GM19438 (cell line): ENCODE measurements around the gene OR6X1.
"Not testable (repeated sequence)": the region's sequence is repeated elsewhere in the genome, so short reads cannot be mapped to it uniquely, and the experiment has no call there.

ENCODE experiments used
- ATAC-seq: cut with Tn5 transposase; IDR thresholded peaks from one replicate; pipeline ENCODE4 v1.9.1; 2021; ENCODE audit warnings: low read depth; ENCODE audit not compliant: unreplicated experiment

Gene OR6X1

DNA sequence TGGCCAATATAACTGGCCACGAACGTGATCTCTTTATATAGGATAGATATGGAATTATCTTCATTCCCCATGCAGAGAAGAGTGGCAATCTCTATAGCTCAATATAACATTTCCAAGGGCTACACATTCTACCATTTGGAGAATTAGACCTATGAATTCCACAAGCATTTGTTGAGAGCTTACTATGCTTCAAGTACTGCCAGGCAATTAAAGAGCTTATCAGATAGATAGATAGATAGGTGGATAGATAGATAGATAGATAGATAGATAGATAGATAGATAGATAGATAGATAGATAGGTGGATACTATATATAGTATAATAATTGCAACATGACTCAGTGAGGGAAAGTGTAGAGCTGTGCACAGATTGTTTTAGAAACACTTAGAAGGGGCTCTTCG is 1.5 kb upstream of the OR6X1 start:
- no peak for ATAC-seq

DNA sequence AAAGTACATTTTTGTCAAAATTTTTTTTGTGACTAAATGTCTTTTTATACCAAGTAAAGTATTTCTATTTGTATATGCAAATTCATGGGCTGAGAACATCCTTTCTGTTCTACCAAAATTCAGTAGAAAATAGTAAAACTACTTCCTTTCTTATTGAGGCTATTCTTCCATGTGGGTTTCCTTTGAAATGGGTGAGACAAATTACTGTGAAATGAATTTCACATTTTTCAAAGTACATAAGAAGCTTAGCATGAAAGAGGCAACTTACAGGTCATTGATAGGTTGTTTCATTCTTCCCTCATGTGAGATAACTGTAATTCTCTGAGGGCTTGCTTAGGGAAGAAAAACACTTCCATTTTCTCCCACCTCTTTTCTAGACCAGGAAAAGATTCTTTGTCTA is 1.0 kb upstream of the OR6X1 start:
- ATAC-seq = no peak

DNA sequence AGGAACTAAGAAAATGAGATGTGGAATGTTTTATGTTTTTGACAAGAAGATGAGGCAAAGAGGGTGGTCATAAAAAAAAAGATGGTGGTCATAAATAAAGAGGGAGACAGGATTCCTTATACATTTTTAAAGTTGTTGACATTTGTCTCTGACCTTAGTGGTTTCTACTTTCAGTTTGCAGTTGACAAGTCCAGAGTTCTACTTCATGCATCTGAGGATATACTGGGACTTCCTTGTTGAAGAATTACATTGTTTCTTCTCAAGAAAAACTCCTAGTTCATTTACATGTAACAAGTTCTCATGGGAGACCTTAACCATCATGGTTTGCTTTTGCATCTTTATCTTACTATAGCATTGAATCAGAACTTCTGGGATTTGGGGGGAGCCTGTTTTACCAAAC is 1.2 kb downstream of the OR6X1 start:
- ATAC-seq = no peak

DNA sequence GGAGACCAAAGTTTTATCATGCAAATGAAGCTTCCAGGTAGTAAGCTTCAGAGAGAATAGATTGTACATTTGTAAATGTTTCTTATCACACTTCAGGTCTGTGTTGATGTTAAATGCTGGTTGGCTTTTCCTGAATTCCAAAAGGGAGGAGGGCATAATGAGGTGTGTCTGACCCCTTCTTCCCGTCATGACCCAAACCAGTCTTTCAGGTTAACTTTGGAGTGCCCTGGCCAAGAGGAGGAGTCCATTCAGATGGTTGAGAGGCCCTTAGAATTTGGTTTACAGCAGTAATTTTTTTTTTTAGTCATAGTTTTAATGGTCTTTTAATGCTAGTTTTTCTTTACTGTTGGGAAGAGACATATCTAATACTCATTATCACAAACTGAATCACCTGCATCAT is 2.5 kb downstream of the OR6X1 start:
- no peak for ATAC-seq

DNA sequence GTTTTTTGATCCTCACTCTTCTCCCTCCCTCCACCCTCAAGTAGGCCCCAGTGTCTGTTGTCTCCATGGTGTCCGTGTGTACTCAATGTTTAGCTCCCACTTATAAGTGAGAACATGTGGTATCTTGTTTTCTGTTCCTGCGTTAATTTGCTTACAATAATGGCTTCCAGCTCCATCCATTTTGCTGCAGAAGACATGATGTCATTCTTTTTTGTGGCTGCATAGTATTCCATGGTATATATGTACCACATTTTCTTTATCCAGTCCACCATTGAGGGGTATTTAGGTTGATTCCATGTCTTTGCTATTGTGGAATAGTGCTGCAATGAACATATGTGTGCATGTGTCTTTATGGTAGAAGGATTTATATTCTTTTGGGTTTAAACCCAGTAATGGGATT is 6.0 kb downstream of the OR6X1 start:
- ATAC-seq = not testable (repeated sequence)

DNA sequence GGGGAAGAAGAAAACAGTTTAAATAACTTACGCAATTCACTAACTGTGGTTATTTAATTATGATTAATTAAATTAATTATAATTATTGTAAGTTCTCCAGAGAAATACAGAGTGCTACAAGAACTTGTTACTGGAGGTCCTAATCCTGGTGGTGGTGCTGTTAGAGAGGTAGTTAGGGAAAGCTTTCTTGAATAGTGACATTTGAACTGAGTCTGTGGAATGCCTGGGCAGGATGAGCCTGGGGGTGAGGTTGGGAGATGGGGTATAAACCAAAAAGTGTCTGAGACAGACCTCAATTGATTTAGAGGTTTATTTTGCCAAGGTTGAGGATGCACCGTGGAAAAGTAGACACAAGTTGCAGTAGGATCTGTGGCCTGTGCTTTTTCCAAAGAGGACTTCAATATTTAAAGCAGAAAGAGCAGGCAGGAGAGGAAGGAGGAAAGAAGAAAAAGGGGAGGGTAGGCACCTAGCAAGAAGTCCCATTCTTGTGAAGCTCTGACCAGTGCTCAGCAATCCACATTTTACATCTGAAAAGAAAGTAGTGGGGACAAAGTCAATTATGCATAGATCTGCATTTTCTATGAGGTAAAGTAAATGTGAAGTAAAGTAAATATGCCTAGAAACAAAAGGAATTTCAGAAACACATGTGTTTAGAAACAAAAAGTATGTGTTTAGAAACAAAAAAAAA is 8.4 kb downstream of the OR6X1 start:
- ATAC-seq = no peak

DNA sequence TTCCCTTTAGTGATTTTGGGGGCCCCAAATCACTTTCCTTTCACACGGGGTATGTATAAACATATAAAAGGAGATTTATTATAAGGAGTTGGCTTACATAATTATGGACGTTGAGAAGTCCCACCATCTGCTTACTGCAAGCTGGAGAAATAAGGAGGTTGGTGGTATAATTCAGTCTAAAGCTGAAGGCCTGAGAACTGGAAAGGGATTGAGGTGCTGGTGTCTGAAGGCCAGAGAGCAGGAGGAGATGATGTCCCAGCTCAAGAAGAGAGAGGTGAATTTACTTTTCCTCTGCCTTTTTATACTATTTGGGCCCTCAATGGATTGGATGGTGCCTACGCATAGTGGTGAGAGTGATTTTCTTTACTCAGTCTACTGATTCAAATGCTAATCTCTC is 11.6 kb downstream of the OR6X1 start:
- ATAC-seq = no peak

DNA sequence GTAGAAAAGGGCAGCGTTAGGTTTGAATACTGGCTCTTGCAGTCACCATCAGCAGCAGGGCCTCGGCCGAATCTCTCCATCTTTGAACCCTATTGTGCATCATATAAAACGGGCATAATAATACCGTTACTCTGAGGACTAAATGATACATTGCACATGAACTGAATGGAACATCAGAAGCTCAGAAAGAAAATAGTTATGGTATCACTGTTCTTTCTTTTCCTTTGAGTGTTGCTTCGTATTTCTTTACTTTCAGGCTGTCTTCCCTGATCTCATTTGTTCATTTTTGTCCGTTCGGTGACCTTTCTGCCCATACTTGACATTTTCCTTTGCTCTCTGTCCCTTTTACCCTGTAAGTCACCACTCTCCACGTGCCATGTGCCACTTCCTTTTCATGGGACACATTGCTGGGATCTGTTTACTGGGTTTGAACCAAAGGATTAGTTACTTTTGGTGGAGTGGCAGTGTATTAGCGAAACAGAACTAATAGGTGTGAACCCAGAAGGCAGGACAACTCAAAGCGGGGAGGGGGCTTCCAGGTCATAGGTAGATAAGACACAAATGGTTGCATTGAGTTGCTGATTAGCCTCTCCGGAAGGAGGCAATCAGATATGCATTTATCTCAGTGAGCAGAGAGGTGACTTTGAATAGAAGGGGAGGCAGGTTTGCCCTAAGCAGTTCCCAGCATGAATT is 12.1 kb downstream of the OR6X1 start:
- no peak for ATAC-seq

DNA sequence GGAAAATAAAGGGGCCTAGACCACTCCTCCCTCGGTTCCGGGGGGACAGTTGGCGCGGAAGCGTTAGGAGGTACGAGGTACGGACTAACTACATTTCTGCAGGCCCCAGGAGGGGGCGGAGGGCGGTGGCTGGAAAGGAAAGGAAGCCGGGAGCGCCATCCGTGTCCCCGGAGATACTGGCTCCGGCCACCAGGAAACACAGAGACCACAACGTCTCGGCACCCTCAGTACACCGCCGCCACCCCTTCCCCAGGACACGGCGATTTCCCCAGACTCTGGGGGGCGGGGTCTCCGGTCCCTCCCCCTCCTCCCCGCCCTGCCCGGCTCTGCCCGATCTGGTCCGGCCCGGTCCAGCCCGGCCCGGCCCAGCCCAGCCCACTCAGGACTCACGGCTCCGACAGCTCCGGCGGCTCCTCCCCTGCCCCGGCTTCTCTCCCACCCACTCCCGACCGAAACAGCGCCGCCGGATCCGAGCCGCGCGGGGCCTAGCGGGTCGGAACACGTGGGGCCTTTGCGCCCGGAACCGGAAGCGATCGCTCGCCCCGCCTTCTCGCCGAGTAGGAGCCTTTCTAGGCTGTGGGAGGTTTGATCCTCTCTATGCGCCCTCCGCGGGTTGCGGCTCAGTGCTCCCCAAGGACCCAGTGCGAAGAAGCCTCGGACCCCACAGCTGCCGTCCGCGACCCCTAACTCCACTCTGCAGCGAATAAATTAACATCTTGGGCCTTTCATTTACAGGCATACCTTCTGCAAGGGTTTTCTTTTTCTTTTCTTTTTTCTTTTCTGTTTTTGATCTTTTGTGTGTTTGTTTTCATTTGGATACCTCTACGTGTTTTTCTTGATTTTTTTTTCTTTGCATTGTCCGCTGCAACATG is 12.9 kb downstream of the OR6X1 start, which contains the start of gene ZNF202:
ZNF202 (minus strand) TSS at position 502 of the 872 bp plus-strand sequence. CDS start 10,772 bp downstream, outside the sequence.
- ATAC-seq = peak; percentile 97

DNA sequence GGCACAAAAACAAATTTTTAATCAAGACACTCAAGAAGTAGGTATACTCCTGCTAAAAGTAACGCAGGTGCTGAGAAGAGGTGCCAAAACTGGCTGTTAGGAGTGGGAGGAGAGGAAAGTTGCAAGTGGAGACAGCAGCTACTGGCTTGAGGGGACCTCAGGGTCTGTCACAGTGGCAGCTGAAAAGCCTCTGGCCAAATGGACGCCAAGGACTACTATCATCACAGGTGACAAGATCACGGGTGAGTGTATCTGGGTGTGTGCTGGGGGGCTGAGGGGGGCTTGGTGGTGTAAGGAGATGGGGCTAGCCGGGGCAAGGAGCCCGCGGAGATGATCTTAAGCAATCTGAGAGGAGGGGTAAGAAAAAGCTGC is 13.5 kb downstream of the OR6X1 start:
- ATAC-seq = peak; percentile 1

DNA sequence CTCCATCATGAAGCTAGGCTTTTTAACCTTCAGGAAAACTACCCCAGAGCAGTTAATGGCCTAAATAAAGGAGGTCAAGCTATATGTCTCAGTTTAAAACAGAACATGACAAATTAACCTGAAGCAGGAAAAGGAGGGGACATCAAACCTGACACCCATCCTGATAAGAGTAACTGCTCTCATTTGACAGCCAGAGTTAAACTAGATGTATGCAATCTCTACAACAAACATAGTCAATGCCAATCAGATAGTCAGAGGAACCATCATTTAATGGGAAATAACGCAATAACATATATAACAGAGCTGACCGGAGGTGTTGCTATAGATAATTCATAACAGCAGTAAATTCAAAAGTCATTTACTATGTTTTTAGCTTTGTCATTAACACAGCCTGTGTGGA is 15.9 kb downstream of the OR6X1 start:
- ATAC-seq = no peak

DNA sequence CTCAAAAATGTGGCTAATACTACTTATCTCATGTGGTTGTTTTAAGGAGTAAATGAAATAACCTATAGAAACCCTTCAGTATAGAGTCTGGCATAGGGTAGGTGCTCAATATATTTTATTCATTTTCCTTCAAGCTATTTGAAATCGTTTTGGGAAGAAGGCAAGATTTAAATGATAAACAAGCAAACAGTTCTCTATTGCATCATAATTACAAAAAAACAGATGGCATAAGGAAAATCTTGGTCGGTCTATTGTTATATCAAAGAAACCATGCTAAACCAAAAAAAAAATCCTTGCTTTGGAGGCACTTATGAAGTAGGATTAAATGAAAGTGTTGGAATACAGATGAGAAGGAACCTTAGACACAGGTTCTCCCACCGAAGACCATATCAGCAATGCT is 17.5 kb downstream of the OR6X1 start:
- no peak for ATAC-seq

DNA sequence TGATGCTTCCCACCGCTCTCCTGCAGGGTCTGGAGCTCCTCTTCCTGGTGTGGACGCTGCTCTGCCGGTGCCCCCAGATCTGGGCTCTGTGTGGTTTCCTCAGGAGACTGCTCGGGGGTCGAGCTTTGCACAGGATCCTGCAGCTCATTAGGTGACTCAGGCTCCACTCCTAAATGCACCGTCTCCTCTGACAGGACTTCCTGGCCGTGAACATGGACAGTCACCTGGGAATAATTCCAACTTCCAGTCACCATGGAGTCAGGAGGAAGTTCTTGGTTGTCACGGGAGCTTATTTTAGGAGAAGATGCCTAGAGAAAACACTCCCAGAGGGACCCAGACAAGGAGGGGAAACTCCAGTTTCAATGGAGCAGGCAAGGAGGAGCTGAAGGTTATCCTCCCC is 24.7 kb downstream of the OR6X1 start:
- ATAC-seq = no peak

DNA sequence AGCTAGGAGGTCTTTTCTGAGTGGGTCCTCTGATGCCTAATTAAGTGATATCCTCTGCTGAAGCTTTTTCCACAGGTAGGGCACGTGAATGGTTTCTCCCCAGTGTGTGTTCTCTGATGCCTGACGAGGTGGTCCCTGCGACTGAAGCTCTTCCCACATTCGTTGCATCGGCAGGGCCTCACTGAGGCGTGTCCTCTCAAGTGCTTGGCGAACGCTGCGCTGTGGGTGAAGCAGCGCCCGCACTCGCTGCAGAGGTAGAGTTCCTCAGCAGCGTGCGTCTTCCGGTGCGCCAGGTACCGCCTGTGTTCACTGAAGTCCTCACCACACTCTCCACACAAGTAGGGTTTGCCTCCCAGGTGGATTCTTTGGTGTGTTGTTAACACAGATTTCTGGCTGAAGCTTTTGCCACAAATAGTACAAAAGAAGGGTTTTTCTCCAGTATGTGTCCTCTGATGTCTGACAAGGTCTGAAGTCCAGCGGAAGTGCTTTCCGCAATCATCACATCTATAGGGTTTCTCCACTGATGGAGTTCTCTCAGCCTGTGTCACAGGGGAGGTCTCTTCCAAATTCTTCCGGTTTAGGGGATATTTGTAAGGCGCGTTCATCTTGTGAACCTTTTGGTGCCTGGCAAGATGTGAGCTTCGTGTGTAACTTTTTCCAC is 28.2 kb downstream of the OR6X1 start:
- no peak for ATAC-seq

DNA sequence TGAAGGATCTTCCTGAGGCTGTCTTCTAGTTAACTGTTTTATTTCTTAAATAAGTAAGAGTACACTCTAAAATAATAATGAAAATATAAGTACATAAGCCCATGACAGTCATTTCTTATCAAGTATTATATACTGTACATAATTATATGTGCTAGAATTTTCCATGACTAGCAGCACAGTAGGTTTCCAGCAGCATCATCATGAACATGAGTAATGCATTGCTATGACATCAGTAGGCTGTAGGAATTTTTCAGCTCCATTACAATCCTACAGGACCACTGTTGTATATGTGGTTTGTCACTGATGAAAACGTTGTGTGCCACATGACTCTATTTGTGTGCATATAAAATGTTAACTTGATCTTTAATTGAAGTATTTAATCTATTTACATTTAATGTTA is 34.9 kb downstream of the OR6X1 start:
- no peak for ATAC-seq

DNA sequence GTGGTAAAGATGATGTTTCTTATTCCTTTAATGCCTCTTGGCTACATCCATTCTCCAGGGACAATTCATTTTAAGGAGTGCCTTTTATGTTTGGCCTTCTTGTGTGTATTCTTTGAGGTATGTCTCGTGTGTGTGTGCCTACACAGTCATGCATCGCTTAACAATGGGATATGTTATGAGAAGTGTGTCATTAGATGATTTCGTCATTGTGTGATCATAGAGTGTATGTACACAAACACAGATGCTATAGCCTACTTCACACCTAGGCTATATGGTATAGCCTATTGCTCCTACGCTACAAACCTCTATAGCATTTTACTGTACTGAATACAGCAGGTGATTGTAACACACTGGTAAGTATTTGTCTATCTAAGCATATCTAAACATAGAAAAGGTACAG is 35.8 kb downstream of the OR6X1 start:
- no peak for ATAC-seq

DNA sequence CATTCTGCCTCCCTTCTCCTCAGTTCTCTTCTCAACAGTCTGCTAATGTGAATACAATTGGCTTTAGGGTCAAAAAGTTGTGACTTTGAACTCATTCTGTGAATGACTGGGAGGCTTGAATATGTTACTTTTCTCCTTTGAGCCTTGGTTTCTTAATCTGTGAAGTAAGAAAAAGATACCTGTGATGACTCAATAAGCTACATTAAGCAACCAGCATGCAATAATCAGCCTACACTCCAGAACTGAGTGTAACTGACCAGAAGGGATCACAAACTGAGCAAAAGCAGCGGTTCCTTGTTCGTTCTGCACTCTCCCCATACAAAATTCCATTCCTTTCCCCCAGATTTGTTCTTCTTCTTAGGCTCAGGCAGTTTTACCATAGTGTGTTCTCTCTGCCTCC is 36.3 kb downstream of the OR6X1 start:
- no peak for ATAC-seq

DNA sequence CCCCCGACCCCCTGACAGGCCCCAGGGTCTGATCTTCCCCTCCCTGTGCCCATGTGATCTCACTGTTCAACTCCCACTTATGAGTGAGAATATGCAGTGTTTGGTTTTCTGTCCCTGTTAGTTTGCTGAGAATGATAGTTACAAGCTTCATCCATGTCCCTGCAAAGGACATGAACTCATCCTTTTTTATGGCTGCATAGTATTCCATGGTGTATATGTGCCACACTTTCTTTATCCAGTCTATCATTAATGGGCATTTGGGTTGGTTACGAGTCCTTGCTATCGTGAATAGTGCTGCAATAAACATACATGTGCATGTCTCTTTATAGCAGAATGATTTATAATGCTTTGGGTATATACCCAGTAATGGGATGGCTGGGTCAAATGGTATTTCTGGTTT is 41.7 kb downstream of the OR6X1 start:
- ATAC-seq = not testable (repeated sequence)

DNA sequence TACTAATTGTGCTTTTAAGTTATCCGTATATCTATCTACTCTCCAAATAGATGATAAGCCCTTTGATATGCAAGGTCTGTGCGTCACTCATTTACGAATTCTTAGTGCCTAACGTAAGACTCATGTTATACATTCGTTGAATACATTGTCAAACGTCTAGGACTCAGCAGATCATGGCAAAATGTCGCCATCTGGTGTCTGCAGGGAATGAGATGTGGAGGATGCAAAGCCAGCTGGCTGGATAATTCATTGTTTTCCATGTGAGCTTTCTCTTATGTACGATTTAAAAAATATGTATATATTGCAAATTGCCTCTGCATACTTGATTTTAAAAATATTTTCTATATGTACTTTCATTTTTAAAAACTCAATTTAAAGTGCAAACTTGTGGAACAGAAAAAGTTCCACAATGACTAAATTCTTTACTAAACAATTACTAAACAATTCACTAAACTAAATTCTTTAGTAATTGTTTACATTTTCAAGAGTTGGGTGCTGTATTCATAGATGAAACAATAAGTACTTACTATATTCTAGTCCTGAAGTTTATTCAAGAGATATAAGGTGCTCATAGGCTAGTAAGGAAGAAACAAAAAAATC is 46.6 kb downstream of the OR6X1 start:
- no peak for ATAC-seq

DNA sequence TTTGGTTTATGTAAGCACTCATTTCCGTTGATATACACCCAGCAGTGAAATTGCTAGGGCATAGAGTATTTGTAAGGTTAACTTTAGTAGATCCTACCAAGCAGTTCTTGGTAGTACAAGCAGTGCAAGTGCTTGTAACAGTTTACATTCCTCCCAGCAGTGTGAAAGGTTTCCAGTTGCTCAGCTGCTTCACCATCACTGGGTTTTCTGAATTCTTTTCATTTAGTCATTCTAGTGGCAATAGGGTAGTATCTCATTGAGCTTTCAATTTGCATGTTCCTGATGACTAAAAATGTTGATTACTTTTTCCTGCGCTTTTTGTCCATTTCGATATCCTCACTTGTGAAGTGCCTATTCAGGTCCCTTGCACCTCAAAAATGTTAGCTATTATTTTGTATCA is 47.1 kb downstream of the OR6X1 start:
- ATAC-seq = no peak

DNA sequence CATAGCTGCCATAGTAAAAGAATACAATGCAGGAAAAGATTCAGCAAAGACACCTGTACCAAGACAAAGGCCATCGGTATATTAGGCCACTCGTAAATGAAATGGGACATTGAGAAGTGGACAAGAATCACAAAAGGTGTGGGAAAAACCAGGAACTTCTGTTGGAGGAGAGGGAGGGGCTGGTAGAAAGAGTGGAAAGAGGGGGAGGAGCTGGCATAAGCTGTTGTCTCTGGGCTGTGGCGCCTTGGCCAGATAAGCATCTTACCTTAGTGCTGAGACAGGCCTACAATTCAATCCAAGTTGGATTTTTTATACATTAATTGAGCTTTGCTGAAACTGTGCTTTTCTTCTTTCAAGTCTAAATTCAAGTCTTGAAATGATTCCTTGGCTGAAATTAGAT is 50.0 kb downstream of the OR6X1 start:
- ATAC-seq = no peak
